OCI-LY7 (cell line): Measurements from ENCODE around the gene SRSF2.

Source experiments
- EZH2phosphoT487 ChIP-seq: fragments of 200-600 bp; sonication (generic); IDR thresholded peaks from 2 replicates; pipeline ENCODE4 v1.6.1; 2018; ENCODE audit warnings: low read depth, borderline replicate concordance, mild to moderate bottlenecking, mixed run types, antibody characterized with exemption, low read length, moderate library complexity, mixed read lengths
- TF ChIP-seq, protein P1 (sequence below): fragments of 200-600 bp; sonication (generic); conservative IDR thresholded peaks from 2 replicates; pipeline ENCODE4 v1.5.1; 2014; ENCODE audit warnings: mild to moderate bottlenecking, antibody characterized with exemption, low read length, moderate library complexity, mixed read lengths

DNA sequence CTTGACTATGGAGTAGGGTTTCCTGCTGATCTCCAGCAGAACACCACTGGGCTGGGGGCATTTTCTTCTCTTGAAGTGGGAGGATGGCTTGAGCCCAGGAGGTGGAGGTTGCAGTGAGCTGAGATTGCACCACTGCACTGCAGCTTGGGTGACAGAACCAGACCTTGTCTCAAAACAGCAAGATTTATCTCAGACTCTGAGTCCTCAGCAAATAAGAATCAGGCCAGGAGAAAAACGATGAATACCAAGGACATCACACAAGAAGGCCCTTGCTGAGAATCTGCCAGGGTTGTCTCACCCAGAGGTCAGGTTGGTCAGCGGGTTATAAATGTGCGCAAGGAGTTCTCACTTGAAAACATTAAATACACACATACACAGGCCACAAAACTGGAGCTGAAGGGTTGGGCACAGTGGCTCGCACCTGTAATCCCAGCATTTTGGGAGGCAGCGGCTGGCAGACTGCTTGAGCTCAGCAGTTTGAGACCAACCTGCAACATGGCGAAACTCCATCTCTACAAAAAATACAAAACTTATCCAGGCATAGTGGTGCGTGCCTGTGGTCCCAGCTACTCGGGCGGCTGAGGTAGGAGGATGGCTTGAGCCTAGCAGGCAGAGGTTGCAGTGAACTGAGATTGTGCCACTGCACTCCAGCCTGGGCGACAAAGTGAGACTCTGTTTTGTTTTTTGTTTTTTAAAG, 34.0 kb downstream of the SRSF2 start:
- TF ChIP-seq, protein P1, sequence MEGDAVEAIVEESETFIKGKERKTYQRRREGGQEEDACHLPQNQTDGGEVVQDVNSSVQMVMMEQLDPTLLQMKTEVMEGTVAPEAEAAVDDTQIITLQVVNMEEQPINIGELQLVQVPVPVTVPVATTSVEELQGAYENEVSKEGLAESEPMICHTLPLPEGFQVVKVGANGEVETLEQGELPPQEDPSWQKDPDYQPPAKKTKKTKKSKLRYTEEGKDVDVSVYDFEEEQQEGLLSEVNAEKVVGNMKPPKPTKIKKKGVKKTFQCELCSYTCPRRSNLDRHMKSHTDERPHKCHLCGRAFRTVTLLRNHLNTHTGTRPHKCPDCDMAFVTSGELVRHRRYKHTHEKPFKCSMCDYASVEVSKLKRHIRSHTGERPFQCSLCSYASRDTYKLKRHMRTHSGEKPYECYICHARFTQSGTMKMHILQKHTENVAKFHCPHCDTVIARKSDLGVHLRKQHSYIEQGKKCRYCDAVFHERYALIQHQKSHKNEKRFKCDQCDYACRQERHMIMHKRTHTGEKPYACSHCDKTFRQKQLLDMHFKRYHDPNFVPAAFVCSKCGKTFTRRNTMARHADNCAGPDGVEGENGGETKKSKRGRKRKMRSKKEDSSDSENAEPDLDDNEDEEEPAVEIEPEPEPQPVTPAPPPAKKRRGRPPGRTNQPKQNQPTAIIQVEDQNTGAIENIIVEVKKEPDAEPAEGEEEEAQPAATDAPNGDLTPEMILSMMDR = no peak
- no peak for TF ChIP-seq EZH2phosphoT487
